HG02973 (cell line): ENCODE measurements around the gene KATNAL2.

Experiments
- ATAC-seq: cut with Tn5 transposase; IDR thresholded peaks from one replicate; pipeline ENCODE4 v1.9.1; 2021; ENCODE audit warnings: moderate library complexity; ENCODE audit not compliant: unreplicated experiment

Gene KATNAL2, protein sequence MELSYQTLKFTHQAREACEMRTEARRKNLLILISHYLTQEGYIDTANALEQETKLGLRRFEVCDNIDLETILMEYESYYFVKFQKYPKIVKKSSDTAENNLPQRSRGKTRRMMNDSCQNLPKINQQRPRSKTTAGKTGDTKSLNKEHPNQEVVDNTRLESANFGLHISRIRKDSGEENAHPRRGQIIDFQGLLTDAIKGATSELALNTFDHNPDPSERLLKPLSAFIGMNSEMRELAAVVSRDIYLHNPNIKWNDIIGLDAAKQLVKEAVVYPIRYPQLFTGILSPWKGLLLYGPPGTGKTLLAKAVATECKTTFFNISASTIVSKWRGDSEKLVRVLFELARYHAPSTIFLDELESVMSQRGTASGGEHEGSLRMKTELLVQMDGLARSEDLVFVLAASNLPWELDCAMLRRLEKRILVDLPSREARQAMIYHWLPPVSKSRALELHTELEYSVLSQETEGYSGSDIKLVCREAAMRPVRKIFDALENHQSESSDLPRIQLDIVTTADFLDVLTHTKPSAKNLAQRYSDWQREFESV

DNA sequence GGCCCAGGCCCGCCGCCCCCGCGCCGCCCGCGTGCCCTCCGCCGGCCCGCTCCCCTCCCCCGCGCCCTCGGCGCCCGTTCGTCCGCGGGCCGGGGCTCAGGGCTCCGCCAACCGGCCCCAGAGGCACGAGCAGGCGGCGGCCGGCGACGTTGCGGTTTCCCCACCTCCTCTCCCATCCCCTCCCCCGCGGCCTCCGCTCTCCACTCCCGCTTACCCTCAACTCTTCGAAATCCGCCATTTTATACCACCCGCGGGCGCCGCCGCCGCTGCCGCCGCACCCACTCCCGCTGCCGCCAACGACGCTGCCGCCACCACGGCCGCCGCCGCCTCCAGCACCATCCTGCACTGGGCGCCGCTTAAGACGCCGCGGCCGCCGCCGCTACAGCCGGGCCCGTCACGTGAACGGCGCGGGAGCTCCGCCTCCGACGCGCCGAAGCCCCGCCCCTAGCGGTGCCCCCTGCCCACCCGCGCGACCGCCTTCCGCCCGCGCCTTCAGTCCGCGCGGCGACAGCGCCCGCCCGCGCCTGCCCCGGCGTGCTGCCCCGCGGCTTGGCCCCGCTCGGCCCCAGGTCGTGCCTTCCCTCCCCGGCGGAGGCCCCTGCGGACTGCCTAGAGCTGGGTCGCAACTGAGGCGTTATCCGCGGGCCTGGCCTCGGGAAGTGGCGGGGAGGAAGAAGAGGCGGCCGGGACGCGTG is at the start of gene KATNAL2, which contains the start of gene PIAS2:
Gene KATNAL2, plus strand, starts transcription at position 495 of the 695 bp plus-strand sequence. CDS start 29,271 bp downstream, outside the sequence.
Gene PIAS2, minus strand, starts transcription at position 400 of the 695 bp plus-strand sequence. Its CDS starts 162 bp downstream, at position 238.
- ATAC-seq = peak; percentile 79

DNA sequence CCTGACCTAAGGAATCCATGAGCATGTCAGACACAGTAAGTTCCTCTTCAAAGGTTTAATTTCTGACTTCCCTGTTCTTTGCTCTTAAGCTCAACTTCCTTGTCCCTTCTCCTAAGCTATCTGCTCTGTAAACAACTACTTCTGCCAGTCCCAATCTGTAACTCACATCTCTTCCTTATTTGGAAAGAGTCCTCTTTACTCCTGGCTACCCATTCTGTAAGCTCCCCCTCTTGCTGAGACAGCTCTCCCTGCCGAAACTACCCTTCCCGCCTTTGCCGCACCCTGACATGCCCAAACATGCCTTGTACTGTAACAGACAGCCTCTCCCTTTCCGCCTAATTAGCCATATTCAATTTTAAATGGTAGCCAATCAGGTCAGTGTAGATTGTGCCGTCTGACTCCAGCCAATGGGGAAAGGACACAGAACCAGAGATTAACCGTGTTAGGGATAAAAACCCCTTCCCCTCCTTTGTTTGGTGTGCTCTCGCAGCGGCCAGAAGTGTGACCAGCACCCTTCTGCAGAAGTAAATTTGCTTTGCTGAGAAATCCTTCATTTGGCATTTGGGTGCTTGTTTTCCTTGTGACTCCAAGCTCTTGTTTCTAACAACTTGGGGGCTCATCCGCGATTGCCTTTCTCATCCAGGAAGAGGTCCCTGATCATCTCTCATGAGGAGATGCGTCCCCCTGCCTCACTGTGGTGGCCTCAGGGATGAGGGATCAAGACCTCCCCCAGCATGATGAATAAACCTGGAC is 49.1 kb upstream of the KATNAL2 start:
- no peak for ATAC-seq

GRCh38 chr18:46877329-46877987 is 39.9 kb upstream of the KATNAL2 start:
- ATAC-seq = no peak

- no peak for ATAC-seq
Observed at GRCh38 chr18:46883180-46883579, 34.2 kb upstream of the KATNAL2 start.

DNA sequence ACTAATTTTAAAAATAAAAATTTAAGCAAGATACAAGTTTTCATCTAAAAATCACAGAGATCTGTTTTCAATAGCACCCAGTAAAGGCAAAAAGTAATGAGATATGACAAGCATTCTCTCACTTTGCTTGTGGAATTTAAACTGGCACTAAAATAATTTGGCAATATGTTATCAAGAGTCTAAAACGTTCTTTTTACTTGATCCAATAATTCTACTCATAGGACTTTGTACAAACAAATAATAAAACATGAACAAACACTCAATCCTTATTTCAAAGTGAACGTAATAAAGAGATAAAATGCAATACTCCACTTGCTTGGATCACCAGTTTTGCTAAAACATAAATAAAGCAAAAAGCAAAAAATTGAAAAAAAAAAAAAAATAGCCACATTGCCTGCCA is 30.5 kb upstream of the KATNAL2 start:
- no peak for ATAC-seq

- no peak for ATAC-seq
Observed at GRCh38 chr18:46888965-46889364, 28.4 kb upstream of the KATNAL2 start.

- peak; percentile 91 for ATAC-seq
Observed at GRCh38 chr18:46891742-46892214, 25.6 kb upstream of the KATNAL2 start.

- ATAC-seq = no peak
Observed at GRCh38 chr18:46892842-46893241, 24.6 kb upstream of the KATNAL2 start.

DNA sequence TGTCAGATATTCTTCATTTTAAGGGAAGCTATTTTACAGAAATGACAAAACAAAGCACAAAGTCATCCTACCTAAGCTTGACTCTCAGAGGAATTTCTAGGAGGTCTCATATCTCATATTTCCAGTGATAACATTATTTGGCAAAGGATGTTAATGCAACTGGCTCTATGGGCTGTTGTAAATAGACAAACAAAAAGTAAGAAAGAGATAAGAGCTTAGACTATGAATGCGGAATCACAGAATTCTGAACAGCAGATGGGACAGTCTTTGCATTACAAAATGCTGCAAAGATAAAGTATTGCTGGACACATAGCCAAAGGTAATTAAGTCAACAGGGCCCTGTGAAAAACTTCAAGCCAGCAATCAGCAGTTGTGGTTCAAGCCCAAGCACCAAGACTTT is 24.0 kb upstream of the KATNAL2 start:
- no peak for ATAC-seq

DNA sequence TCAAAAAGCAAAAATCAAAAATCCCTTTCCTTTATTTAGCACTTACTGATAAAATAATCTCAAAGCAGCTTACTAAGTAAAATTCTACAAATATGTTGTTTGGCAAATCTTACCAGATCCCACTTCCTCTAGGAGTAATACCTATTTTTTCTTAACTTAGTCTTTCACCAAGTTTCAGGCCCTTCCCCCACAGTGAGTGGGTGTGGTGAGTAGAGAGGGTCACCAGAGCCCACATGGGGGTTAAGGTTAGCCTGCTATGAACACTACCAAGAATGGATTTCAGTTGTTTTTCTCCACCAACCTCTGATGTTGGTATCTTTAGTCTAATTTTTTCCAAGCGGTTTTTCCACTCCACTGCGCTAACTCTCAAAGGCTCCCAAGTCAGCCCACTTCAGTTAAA is 23.3 kb upstream of the KATNAL2 start:
- no peak for ATAC-seq

DNA sequence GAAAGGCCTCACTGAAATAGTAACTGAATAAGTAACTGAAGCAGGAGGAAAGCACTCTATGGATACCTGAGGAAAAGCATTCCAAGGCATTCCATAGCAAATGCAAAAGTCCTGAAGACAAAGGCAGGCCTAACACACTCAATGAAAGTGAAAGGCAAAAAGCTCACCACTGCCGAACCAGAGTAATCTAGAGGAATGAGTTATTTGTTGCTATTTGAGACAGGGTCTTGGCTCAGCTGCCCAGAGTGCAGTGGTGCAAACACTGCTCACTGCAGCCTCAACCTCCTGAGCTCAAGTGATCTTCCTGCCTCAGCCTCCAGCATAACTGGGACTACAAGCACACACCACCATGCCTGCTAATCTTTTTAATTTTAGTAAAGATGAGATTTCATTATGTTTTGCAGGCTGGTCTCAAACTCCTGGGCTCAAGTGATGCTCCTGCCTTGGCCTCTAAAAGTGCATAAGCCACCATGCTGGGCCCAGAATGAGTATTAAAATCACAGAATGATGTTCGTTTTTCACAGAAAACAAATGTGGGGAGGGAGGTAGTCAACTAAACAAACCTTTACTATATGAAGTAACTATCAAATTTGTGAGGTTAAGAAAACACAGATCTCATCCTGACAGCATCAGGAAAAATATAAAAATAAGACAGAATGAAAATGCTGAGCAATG is 18.0 kb upstream of the KATNAL2 start:
- peak; percentile 72 for ATAC-seq

GRCh38 chr18:46903406-46903805 is 14.0 kb upstream of the KATNAL2 start:
- no peak for ATAC-seq

- ATAC-seq = no peak
Observed at GRCh38 chr18:46909497-46909896, 7.9 kb upstream of the KATNAL2 start.

DNA sequence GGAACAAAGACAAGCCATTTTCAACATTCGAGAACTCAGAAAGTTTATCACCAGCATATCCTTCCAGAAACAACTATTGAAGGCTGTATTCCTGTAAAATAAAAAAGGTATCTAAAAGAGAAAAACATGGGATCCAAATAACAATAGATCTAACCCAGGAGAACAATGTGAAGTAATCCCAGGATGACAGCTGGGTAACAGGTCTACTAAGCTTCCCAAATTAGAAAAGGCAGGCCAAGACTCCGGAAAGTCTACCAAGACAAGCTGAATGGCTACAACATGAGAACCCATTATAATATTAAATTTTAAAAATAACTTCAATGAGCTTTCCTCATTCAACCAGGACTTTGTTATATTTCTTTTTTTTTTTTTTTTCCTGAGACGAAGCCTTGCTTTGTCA is 6.5 kb upstream of the KATNAL2 start:
- ATAC-seq = no peak

DNA sequence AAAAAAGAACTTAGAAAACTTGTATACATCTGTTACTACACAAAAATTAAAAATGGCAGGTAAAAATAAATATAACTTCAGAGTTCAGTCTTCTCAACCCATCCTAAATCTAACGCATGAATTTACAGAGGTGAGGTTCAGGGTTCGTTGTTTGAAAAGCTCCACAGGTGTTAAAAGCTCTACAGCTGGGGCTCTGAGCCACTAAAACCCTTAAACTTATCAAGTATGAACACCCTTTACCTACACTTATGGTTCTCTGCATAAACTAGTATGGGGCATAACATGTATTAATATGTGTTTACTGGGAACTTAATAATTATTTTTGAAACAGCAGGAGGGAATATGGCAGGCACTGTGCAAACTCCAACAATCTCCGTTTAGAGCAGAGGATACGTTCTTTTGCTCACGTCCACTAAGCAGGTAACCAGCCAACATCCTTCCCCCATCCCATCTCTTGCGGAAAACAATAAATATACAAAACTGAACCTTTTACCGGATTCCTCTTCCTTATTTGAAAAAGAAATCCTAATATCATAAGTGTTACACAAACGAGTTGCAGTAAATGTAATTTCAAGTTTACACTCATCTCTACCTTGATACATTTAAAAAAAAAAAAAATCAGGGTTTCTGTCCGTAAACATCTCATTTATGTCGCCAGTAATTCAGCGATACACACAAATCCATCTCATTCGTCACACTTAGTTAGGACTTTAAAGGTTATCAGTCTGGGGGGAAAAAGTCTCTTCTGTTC is 1.4 kb upstream of the KATNAL2 start:
- no peak for ATAC-seq

- ATAC-seq = no peak
Observed at GRCh38 chr18:46916551-46917107, 773 bp upstream of the KATNAL2 start.

DNA sequence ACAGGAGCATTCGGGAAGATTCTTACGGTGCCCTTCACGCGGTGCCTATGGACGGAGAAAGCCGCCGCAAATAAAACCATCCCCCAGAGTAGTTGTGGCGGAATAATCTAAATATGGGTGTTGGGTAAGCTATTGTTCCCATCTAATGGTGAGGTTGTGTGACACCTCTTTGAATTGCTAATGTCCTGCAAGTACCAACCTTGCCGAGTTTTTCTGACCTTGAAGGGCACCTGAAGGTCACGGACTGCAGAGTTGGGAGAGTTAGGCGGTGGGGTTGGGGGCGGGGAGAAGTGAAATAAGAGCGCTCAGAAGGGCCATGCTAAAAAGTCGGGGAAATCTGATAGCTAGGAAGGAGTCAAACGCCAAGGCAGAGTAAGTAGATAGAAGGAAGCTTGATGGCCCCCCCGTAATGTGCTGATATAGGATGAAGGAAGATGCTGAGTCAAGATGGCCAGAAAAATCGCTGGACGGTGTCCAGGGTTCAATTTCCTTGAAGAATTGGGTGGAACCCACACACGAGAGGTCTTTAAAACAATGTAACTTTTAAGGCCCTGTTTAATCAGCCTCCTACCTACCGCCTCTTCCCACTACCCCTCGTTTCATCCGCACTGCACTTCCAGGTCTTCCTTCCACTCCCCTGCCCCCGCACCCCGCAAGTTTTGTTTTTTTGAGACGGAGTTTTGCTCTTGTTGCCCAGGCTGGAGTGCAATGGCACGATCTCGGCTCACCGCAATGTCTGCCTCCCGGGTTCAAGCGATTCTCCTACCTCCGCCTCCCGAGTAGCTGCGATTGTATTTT is 600 bp downstream of the KATNAL2 start:
- ATAC-seq = peak; percentile 0

- no peak for ATAC-seq
Observed at GRCh38 chr18:46920067-46920466, 2.7 kb downstream of the KATNAL2 start.
